HG03095 (cell line): ENCODE data around the gene PFN3.

Source experiments
- ATAC-seq: cut with Tn5 transposase; IDR thresholded peaks from one replicate; pipeline ENCODE4 v1.9.1; 2021; ENCODE audit warnings: moderate library complexity; ENCODE audit not compliant: unreplicated experiment

PFN3 gene

GRCh38 chr5:177396807-177397206 lies 3.7 kb downstream of the PFN3 start:
- ATAC-seq, result no peak

DNA sequence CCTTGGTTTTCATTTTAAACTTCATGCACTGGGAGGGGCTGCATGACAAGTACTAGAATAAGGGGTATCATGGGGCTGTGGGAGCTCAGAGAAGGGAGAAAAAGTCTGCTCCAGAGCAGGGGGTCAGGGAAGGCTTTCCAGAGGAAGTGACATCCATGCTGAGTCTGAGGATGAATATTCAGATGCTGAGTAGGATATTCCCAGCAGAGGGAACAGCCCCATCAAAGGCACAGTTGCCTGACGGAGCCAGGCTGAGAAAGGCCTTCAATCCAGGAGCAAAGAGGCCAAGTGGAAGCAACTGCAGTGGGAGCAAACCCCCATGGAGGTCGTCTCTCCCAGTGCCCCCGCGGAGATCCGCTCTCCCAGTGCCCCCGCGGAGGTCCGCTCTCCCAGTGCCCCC lies 4.4 kb downstream of the PFN3 start:
- ATAC-seq, result no peak

- no peak for ATAC-seq
These were observed 6.5 kb downstream of the PFN3 start for GRCh38 chr5:177393990-177394389.

DNA sequence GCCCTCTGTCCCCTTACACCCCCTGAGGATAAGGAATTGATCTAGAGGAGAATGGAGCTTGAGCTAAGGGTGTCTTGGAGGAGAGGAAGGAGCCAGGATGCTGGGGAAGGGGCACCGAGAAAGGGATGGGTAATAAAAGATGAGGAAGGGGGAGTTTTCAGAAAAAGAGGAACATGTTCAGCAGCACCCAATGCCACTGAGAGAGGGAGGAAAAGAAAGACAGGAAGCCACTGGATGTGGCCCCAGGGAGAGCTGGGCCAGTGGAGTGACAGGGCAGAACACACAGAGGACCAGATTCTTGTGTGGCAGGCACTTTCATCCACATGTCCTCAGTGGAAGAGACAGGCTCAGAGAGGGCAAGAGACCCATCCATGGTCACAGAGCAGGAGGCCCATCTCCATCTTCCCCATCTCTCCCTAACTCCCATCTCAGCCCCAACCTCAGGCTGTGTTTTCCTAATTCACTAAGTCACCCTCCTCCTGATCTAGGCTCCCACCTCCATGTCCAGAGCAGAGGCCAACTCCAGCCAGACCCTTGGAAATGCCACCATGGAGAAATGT lies 7.2 kb downstream of the PFN3 start:
- ATAC-seq, result no peak

- no peak for ATAC-seq
These were observed 7.7 kb downstream of the PFN3 start for GRCh38 chr5:177392765-177393164.

GRCh38 chr5:177390363-177391300 lies 9.8 kb downstream of the PFN3 start:
- ATAC-seq, result peak; percentile 52

DNA sequence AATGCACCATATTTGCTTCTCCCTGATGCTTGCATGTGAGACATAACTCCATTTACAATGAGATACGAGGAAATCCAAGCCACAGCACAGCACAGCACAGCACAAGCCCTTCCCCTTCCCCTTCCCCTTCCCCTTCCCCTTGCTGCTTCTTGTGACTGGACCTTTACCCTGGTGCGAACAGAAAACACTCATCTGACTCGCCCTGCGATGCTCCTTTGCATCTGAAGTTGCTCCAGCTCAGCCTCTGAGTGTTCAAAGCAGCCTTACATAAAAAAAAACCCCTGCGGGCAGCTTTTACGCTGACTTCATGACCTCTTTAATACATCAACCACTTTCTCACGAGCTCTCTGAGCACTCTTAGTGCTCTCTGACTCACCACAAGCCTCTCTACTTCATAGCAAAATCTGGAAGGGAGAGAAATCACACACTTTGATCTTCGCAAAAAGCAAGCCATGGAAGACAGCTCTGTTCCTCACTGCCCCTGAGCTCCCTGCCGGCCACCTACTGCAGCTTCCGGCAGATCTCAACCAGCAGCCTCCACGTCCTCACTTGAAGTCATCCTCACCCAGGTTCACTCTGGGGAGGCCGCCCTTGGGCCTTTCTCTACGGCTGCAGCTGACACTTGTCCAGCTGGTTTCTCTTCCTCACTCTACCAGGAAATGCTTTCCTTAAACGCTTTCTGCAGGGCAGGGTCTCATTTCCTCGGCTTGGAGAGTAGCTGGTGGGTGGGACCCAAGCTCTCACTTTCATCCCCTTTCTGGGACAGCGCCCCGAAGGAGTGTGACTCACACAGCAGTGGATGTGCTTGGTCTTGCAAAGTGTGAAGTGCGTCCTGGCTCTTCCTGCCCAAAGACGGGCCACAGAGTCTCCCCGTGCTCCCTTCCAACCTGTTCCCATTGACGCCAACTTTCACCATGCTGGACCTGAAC lies 11.0 kb downstream of the PFN3 start:
- peak; percentile 46 for ATAC-seq

GRCh38 chr5:177388521-177389052 lies 11.9 kb downstream of the PFN3 start:
- ATAC-seq, result no peak

GRCh38 chr5:177387405-177387804 lies 13.1 kb downstream of the PFN3 start:
- ATAC-seq, result no peak

DNA sequence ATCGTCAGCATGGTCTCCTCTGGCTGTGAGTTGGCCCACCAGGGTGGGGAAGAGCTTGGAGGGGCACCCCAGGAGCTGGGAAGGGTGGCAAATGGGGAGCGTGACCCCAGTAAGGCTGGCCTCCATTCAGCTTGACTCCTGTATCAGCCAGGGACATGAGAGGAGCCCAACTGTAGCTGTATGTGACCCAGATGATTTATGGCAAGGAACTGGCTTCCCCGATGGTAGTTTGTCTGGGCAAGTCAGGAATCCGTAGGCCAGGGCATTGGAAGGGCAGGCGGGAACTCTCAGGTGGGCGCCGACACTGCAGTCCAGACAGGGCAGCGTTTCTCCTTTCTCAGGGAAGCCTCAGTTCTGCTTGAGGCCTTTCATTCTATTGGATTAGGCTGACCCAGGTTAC lies 13.9 kb downstream of the PFN3 start:
- ATAC-seq, result no peak

- ATAC-seq, result no peak
These were observed 14.7 kb downstream of the PFN3 start for GRCh38 chr5:177385720-177386119.

DNA sequence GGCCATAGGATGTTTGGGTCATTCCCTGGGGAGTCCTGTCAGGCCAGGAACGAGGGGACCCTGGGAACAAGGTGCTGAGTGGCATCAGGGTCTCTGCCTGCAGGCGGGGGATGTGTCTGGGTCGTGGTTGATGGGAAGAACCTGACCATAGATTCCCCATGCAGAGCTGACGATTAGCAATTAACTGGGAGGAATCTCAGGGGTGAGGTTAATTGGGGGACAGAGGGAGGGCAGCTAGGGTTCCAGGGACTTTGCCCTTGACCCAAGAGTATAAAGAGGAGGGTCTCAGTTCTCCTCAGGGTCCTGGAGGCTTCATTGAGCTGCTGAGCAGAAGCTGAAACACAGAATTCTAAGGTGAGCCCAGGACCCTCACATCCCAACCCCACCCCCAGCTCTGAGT lies 16.3 kb downstream of the PFN3 start, which contains the start of gene SLC34A1:
TSS of gene SLC34A1 (plus strand) at position 301 of the 400 bp plus-strand sequence. CDS start 1,308 bp downstream, outside the sequence.
- ATAC-seq, result no peak

DNA sequence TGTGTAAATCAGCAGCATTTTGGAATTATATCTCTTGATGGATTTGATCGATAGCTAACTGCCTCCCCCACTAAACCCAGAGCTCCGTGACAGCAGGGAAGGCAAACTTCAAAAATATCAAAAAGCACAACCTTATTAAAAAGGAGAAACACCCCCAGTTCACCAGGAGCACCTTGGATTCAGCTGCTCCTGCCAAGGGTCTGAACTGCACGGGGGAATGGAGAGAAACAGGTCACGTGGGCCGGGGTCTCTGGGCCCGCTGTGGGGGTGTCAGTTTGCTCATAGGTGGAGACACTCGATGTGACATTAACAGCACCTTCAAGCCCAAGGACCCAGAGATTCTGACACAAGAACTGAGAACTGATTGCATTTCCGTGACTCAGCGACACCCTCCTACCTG lies 17.3 kb downstream of the PFN3 start:
- ATAC-seq, result no peak

DNA sequence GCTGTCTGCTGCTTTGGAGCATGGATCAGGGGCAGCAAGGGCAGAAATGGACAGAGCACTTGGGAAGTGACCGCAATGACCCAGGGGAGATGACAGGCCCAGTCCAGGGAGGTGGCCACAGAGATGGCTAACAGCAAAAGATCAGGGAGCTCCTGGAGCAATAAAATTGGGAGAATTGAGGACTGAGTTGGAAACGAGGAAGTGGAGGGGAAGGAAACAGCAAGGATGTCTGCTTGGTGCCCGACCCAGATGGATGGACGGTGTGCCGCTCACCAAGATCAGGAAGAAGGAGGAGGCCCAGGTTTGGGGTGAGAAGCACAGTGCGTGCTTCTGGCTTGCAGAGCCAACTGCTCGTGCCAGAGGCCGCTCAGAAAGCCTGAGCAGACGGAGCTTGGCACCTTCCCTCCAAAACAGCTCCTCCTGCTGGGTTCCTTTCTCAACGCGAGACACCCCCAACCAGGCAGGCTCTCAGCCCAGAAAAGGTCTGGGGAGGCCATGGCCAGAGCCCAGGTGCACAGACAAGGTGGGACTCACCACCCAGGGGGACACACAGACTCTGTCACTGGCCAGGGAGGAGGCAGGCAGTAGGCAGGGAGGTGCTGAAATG lies 17.9 kb downstream of the PFN3 start:
- no peak for ATAC-seq

DNA sequence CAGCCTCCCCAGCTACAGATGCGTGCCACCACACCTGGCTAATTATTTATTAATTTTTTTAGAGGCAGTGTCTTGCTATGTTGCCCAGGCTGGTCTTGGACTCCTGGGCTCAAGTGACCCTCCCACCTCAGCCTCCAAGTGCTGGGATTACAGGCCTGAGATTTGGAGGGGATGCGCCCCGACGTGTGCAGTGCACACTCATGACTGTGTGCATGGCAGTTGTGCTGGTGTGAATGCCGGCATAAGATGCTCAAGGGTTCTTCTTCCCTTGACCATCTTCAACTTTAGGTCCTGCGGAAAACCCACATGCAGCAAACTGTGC lies 19.7 kb downstream of the PFN3 start:
- no peak for ATAC-seq

- ATAC-seq, result no peak
These were observed 21.3 kb downstream of the PFN3 start for GRCh38 chr5:177378884-177379883.

GRCh38 chr5:177377851-177378776 lies 22.3 kb downstream of the PFN3 start:
- no peak for ATAC-seq

GRCh38 chr5:177376107-177376506 lies 24.4 kb downstream of the PFN3 start:
- no peak for ATAC-seq
